Astrocyte (in vitro differentiated cells and primary cell): ENCODE results near the gene DHX8.

ENCODE experiments used
- CTCF ChIP-seq: IDR thresholded peaks from 2 replicates; pipeline ENCODE4 v1.5.1; 2011; ENCODE audit warnings: low read depth, mild to moderate bottlenecking, inconsistent platforms, low read length, moderate library complexity; ENCODE audit not compliant: insufficient read depth
- EZH2 ChIP-seq: IDR thresholded peaks from 2 replicates; pipeline ENCODE4 v1.6.1; 2012; ENCODE audit warnings: mild to moderate bottlenecking, low read length, inconsistent platforms; ENCODE audit not compliant: insufficient read depth

- TF ChIP-seq CTCF (no peak), EZH2 (no peak)
These were observed 43.3 kb downstream of the DHX8 start for GRCh38 chr17:43526886-43527648.
